DND-41 (cell line): ENCODE results near the gene TAS2R41.

ENCODE experiments used
- ATAC-seq: fragments of 200-7000 bp; cut with Tn5 transposase; 3 replicates; pipeline ENCODE4 v1.9.1; 2021; ENCODE audit warnings: low read depth; ENCODE audit not compliant: insufficient read depth
- DNase-seq: peaks from one replicate; pipeline ENCODE4 v3.0.0-alpha.2; 2020
- H2AFZ ChIP-seq: 2 replicates; pipeline ENCODE4 v1.6.0; 2012; ENCODE audit warnings: low read depth, low read length
- H3K27ac ChIP-seq: 2 replicates; pipeline ENCODE4 v1.5.1; 2012; ENCODE audit warnings: low read length, inconsistent platforms
- H3K27me3 ChIP-seq: fragments of 200-600 bp; sonication (generic); 2 replicates; pipeline ENCODE4 v1.6.0; 2012; ENCODE audit warnings: low read length, mild to moderate bottlenecking, inconsistent platforms; ENCODE audit not compliant: insufficient read depth, poor library complexity
- H3K36me3 ChIP-seq: 2 replicates; pipeline ENCODE4 v1.5.1; 2012; ENCODE audit warnings: low read length, inconsistent platforms; ENCODE audit not compliant: insufficient read depth
- H3K4me1 ChIP-seq: 2 replicates; pipeline ENCODE4 v1.5.1; 2012; ENCODE audit warnings: mild to moderate bottlenecking, low read length; ENCODE audit not compliant: insufficient read depth
- H3K4me2 ChIP-seq: 2 replicates; pipeline ENCODE4 v1.6.0; 2012; ENCODE audit warnings: mild to moderate bottlenecking, moderate library complexity, low read length, inconsistent platforms; ENCODE audit not compliant: insufficient read depth
- H3K4me3 ChIP-seq, 2 experiments: fragments of 200-600 bp in 1 of 2; shearing (Covaris generic) in 1 of 2; 2 replicates each; pipeline ENCODE4 v1.5.1; 2012 to 2016; ENCODE audit warnings: inconsistent platforms in 2 of 2, low read length in 2 of 2, mild to moderate bottlenecking in 2 of 2, low read depth in 1 of 2, moderate library complexity in 1 of 2
- H3K79me2 ChIP-seq: 2 replicates; pipeline ENCODE4 v1.6.0; 2012; ENCODE audit warnings: low read length, inconsistent platforms; ENCODE audit not compliant: insufficient read depth
- H3K9ac ChIP-seq: 2 replicates; pipeline ENCODE4 v1.6.0; 2012; ENCODE audit warnings: low read depth, mild to moderate bottlenecking, inconsistent platforms, low read length, moderate library complexity
- H3K9me3 ChIP-seq: 2 replicates; pipeline ENCODE4 v1.5.1; 2012; ENCODE audit warnings: low read length, moderate library complexity, mild to moderate bottlenecking, inconsistent platforms; ENCODE audit not compliant: insufficient read depth, severe bottlenecking
- H4K20me1 ChIP-seq: 2 replicates; pipeline ENCODE4 v1.6.0; 2012; ENCODE audit warnings: low read length; ENCODE audit not compliant: insufficient read depth
- EZH2 ChIP-seq: IDR thresholded peaks from 3 replicates; pipeline ENCODE4 v1.6.1; 2012; ENCODE audit warnings: borderline replicate concordance, low read depth, mild to moderate bottlenecking, moderate library complexity, low read length, inconsistent platforms; ENCODE audit not compliant: severe bottlenecking
- TF ChIP-seq, protein P1 (sequence below): IDR thresholded peaks from 2 replicates; pipeline ENCODE4 v1.5.1; 2012; ENCODE audit warnings: borderline replicate concordance, low read length, moderate library complexity, mild to moderate bottlenecking; ENCODE audit not compliant: poor library complexity, severe bottlenecking; ENCODE audit errors: extremely low read depth

TAS2R41 gene

DNA sequence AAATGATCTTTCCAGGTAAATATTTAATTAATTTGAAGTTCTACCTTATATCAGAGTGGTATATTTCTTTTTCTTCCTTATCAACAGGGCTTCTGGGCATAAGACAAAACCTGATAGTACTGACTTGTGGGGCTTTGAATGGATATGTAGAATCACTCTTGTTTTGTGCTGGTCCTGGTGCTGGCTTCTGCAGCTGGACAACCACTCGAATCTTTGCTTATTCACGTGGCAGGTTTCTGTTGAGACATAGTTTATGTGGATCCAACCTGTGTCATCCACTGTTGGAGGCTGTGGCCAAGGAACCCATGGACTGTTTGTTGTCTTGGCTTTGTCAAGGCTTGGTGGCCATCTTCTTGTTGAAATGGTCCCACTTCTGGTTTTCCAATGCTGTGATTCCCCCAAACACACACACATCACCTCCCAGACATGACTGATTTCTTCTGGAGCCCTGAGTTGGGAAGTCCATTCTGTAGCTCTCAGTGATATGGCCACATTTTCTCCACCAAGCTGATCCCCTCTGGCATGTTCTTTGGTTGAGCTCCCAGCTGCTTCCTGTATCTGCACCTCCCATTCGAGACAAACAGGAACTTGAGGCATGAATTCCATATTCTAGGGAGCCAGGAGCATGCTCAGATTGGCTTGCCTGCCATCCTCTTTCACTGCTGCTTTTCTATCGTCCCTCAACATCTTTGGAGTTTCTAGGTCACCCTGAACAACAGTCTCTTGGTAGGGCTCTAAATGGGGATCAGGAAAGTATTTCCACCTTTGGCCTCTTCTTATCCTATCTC lies 19.5 kb downstream of the TAS2R41 start:
- Histone ChIP-seq H3K79me2 (no peaks in the 10 kb centered on the region), H3K4me2 (no peak overlapping the region), H2AFZ (no peak overlapping the region), H3K9ac (no peak overlapping the region), H3K9me3 (no peaks in the 10 kb centered on the region), H3K27ac (no peak overlapping the region), H3K4me1 (no peaks in the 10 kb centered on the region), H4K20me1 (no peaks in the 10 kb centered on the region), H3K4me3 (no peak overlapping the region), H3K36me3 (no peaks in the 10 kb centered on the region), H3K27me3 (peaks cover 24% of the 10 kb centered on the region)
- TF ChIP-seq EZH2, result no peak
- TF ChIP-seq, protein P1, sequence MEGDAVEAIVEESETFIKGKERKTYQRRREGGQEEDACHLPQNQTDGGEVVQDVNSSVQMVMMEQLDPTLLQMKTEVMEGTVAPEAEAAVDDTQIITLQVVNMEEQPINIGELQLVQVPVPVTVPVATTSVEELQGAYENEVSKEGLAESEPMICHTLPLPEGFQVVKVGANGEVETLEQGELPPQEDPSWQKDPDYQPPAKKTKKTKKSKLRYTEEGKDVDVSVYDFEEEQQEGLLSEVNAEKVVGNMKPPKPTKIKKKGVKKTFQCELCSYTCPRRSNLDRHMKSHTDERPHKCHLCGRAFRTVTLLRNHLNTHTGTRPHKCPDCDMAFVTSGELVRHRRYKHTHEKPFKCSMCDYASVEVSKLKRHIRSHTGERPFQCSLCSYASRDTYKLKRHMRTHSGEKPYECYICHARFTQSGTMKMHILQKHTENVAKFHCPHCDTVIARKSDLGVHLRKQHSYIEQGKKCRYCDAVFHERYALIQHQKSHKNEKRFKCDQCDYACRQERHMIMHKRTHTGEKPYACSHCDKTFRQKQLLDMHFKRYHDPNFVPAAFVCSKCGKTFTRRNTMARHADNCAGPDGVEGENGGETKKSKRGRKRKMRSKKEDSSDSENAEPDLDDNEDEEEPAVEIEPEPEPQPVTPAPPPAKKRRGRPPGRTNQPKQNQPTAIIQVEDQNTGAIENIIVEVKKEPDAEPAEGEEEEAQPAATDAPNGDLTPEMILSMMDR, result no peak
- DNase-seq, result no peak
- no peak for ATAC-seq

DNA sequence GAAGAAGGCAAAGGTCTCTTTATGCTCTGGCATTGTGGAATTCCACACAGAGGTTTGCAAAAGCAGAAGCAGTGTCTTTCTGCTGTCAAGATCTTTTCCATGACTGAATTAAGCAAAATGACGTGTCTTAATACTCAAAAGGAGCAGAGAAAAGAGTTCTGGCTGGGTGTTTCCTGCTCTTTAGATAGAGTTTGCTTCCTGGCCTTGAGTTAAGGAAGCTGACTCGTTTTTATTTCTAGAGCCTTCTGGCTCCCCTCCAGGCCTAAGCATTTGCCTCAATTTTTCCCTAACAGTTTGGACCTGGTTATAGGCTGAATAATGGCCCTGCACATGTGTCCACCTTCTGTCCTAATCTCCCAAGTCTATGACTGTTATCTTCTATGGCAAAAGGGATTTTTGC lies 21.6 kb downstream of the TAS2R41 start:
- Histone ChIP-seq H3K27me3 (peaks cover 28% of the 10 kb centered on the region), H3K79me2 (no peaks in the 10 kb centered on the region), H3K4me3 (no peak overlapping the region), H3K27ac (no peak overlapping the region), H3K36me3 (no peaks in the 10 kb centered on the region), H3K9me3 (no peaks in the 10 kb centered on the region), H3K9ac (no peak overlapping the region), H3K4me2 (no peak overlapping the region), H4K20me1 (no peaks in the 10 kb centered on the region), H3K4me1 (no peaks in the 10 kb centered on the region), H2AFZ (no peak overlapping the region)
- TF ChIP-seq EZH2, result no peak
- TF ChIP-seq, protein P1, result no peak
- ATAC-seq, result no peak
- no peak for DNase-seq

DNA sequence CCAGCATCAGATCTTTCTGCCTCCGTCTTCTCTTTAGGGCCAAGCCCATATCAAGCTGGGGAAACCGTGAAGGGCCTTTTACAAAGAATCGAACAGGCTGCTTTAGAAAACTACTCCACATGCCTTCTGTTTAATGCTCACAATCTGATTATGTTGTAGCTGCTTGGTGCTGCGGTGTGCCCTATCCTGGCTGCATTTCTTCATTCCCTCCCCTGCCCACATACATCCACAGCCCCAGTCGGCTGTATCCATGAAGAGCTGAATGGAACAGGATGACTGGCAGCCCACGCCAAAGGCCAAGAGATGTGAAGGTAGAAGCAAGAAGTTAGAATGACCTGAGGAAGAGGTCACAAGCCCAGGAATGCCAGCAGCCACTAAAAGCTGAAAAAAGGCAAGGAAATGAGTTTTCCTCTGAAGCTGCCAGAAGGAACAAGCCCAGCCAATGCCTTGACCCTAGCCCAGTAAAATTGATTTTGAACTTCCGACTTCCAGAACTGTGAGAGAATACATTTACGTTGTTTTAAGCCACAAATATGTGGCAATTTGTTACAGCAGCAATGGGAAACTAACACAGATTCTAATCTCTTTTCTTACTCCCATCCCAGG lies 22.2 kb downstream of the TAS2R41 start:
- DNase-seq (no peak), ATAC-seq (no peak)
- Histone ChIP-seq H3K9ac (no peak overlapping the region), H3K36me3 (no peaks in the 10 kb centered on the region), H3K27me3 (peaks cover 28% of the 10 kb centered on the region), H2AFZ (no peak overlapping the region), H3K4me3 (no peak overlapping the region), H3K9me3 (no peaks in the 10 kb centered on the region), H4K20me1 (no peaks in the 10 kb centered on the region), H3K79me2 (no peaks in the 10 kb centered on the region), H3K4me1 (no peaks in the 10 kb centered on the region), H3K27ac (no peak overlapping the region), H3K4me2 (no peak overlapping the region)
- no peak for TF ChIP-seq EZH2
- TF ChIP-seq, protein P1, result no peak
